Endodermal cell (in vitro differentiated cells): Measurements from ENCODE around the gene CCNI. TPM values are rescaled to one million over a fixed set of nuclear protein-coding genes. Genes with fewer than 3 reads are reported as not detected.
A peak's percentile ranks its signal among the peaks of the same experiment; 100 is the strongest.

Source experiments
- DNase-seq: peaks from one replicate; pipeline ENCODE4 v3.0.0-alpha.2; 2017
- H3K27ac ChIP-seq: 2 replicates; pipeline ENCODE4 v1.5.1; 2013; ENCODE audit warnings: mild to moderate bottlenecking, low read depth, low read length, moderate library complexity
- H3K27me3 ChIP-seq: 2 replicates; pipeline ENCODE4 v1.6.1; 2013; ENCODE audit warnings: mild to moderate bottlenecking, low read length, moderate library complexity; ENCODE audit not compliant: insufficient read depth, control insufficient read depth, poor library complexity, severe bottlenecking
- H3K36me3 ChIP-seq: 2 replicates; pipeline ENCODE4 v1.7.0; 2013; ENCODE audit warnings: mild to moderate bottlenecking, low read length, moderate library complexity; ENCODE audit not compliant: control insufficient read depth, insufficient read depth
- H3K4me1 ChIP-seq: one replicate; pipeline ENCODE4 v1.7.0; 2013; ENCODE audit warnings: low read length; ENCODE audit not compliant: control insufficient read depth, insufficient read depth
- H3K4me3 ChIP-seq: 2 replicates; pipeline ENCODE4 v1.5.1; 2013; ENCODE audit warnings: mild to moderate bottlenecking, low read length, moderate library complexity
- H3K9ac ChIP-seq: 2 replicates; pipeline ENCODE4 v1.6.1; 2013; ENCODE audit warnings: mild to moderate bottlenecking, low read length, moderate library complexity; ENCODE audit not compliant: poor library complexity, severe bottlenecking; ENCODE audit errors: extremely low read depth
- H3K9me3 ChIP-seq: 2 replicates; pipeline ENCODE4 v1.6.1; 2013; ENCODE audit warnings: mild to moderate bottlenecking, low read length, moderate library complexity; ENCODE audit not compliant: control insufficient read depth
- H3K27ac Mint-ChIP-seq: 2 replicates; pipeline ENCODE4 v1.8.0; 2020; ENCODE audit warnings: mixed read lengths
- H3K27me3 Mint-ChIP-seq: 2 replicates; pipeline ENCODE4 v1.8.0; 2021; ENCODE audit warnings: mild to moderate bottlenecking, mixed read lengths; ENCODE audit not compliant: insufficient read depth
- H3K36me3 Mint-ChIP-seq: 2 replicates; pipeline ENCODE4 v1.8.0; 2020; ENCODE audit warnings: low read depth, mixed read lengths
- H3K4me1 Mint-ChIP-seq: 2 replicates; pipeline ENCODE4 v1.8.0; 2020; ENCODE audit warnings: mixed read lengths
- H3K4me3 Mint-ChIP-seq: 2 replicates; pipeline ENCODE4 v1.8.0; 2020; ENCODE audit warnings: mild to moderate bottlenecking, moderate library complexity, mixed read lengths
- H3K9me3 Mint-ChIP-seq: 2 replicates; pipeline ENCODE4 v1.8.0; 2020; ENCODE audit warnings: mild to moderate bottlenecking, mixed read lengths
- CTCF ChIP-seq: fragments of 200-600 bp; sonication (generic); conservative IDR thresholded peaks from 2 replicates; pipeline ENCODE4 v1.5.0; 2021; ENCODE audit warnings: antibody characterized with exemption, mild to moderate bottlenecking
- WGBS, 2 experiments: methylation state at CpG; one replicate each; pipeline versions ENCODE4 v1.1.5 to v1.1.7; 2013; ENCODE audit warnings: missing lambda C conversion rate in 2 of 2, mixed read lengths in 1 of 2; ENCODE audit not compliant: insufficient coverage in 1 of 2, insufficient read length in 1 of 2; 5-methylcytosine and 5-hydroxymethylcytosine counted together
- total RNA-seq, 2 donors: library from RNA; stranded (reverse); fragmentation: NEBNext Ultra II Directional in 1 of 2; extraction: Animal tissue kit (Norgen Biotek cat#: 25700) in 1 of 2; gene quantifications; 2 replicates in 1 of 2; 3 replicates in 1 of 2; pipeline ENCODE4 v1.2.1, GENCODE V29; 2021

Gene CCNI
- total RNA-seq, 2 donors from 2014 or later, result 283 to 302 TPM

DNA sequence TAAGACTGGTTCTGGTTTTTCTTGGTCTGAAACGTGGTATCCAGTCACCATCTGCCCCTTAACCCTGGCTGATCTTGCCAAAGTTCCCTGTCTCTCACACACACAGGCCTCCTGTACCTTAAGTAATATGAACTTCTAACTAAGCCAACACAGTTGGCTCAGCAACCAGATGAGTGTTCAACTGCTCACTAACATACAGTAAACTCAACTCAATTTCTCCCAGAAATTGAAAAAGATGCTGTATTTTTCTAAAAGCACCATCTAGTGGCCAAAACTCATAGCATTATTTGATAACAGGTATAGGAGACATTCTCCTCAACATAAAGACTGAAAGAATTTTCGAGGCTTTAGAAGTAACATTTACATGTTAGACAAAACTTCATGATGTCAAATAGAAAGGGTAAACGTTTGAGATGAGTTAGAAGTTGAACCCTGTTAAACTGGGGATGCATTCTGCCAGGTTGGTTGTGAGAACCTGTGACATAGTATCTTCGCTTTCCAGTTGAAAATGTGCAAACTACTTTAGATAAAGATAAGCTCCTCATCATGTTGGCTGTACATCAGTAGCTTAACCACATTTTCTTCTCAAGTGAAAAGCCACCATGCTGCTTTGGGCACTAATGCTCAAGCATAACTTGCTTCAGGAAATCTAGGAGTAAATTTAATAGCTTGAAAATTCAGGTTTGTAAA lies 31.2 kb downstream of the CCNI start:
- H3K9me3 ChIP-seq, result no peaks in the 10 kb centered on the region
- Mint-ChIP-seq H3K4me1 (peaks cover 8% of the 10 kb centered on the region), H3K27ac (peak overlapping the region; percentile 1), H3K9me3 (no peaks in the 10 kb centered on the region), H3K4me3 (no peak overlapping the region), H3K36me3 (peaks cover 25% of the 10 kb centered on the region), H3K27me3 (no peaks in the 10 kb centered on the region)
- H3K27me3 ChIP-seq, result no peaks in the 10 kb centered on the region
- no peak overlapping the region for H3K4me3 ChIP-seq
- H3K4me1 ChIP-seq, result no peaks in the 10 kb centered on the region
- 67 to 72% methylated on average over 2 to 4 of the region's 4 CpGs for WGBS, 2 experiments
- H3K27ac ChIP-seq, result no peak overlapping the region
- peaks cover 39% of the 10 kb centered on the region for H3K36me3 ChIP-seq
- TF ChIP-seq CTCF, result peak; percentile 79
- H3K9ac ChIP-seq, result no peak overlapping the region
- no peak for DNase-seq

DNA sequence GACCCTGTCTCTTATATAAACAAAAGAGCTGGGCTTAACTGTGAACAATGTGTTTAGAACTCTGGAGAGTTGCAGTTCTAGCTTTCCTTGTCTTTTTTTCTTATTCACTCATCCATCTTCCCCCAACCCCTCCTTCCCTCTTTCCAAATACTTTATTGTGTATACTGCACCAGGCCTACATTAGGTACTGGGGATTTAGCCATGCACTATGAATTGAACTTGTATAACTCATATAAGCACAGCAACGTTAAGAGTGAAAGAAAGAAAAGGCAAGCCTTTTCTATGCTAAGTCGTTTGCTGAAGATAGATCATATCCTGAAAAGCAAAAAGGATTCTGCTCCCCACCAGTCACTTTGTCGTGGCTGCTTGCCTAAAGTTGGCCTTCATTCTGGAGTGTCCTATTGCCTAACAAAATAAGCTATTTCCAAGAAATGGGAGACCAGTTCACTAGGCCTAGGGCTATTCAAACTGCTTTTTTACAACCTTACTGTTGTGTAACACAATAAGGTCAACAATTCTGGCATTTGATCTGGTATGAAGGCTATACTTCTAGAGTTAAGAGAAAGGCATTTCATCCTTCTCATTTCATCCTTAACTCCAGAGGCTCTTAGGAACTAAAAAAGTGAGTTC lies 32.2 kb downstream of the CCNI start:
- no peak overlapping the region for H3K9ac ChIP-seq
- no peaks in the 10 kb centered on the region for H3K27me3 ChIP-seq
- Mint-ChIP-seq H3K27me3 (no peaks in the 10 kb centered on the region), H3K4me1 (peaks cover 7% of the 10 kb centered on the region), H3K27ac (no peak overlapping the region), H3K36me3 (peaks cover 22% of the 10 kb centered on the region), H3K9me3 (no peaks in the 10 kb centered on the region), H3K4me3 (no peak overlapping the region)
- 92 to 96% methylated on average over 3 of the region's 3 CpGs for WGBS, 2 experiments
- H3K9me3 ChIP-seq, result no peaks in the 10 kb centered on the region
- H3K27ac ChIP-seq, result no peak overlapping the region
- DNase-seq, result no peak
- no peak for TF ChIP-seq CTCF
- H3K4me3 ChIP-seq, result no peak overlapping the region
- H3K36me3 ChIP-seq, result peaks cover 34% of the 10 kb centered on the region
- H3K4me1 ChIP-seq, result no peaks in the 10 kb centered on the region

GRCh38 chr4:77040854-77041725 lies 34.7 kb downstream of the CCNI start:
- H3K27ac ChIP-seq, result no peak overlapping the region
- no peaks in the 10 kb centered on the region for H3K4me1 ChIP-seq
- Mint-ChIP-seq H3K4me1 (peaks cover 3% of the 10 kb centered on the region), H3K27me3 (no peaks in the 10 kb centered on the region), H3K9me3 (no peaks in the 10 kb centered on the region), H3K36me3 (peaks cover 14% of the 10 kb centered on the region), H3K4me3 (no peak overlapping the region), H3K27ac (no peak overlapping the region)
- H3K9me3 ChIP-seq, result no peaks in the 10 kb centered on the region
- H3K27me3 ChIP-seq, result no peaks in the 10 kb centered on the region
- DNase-seq, result no peak
- WGBS, 2 experiments, result 90 to 100% methylated on average over 1 to 2 of the region's 2 CpGs
- no peak for TF ChIP-seq CTCF
- H3K4me3 ChIP-seq, result no peak overlapping the region
- H3K36me3 ChIP-seq, result peaks cover 34% of the 10 kb centered on the region
- no peak overlapping the region for H3K9ac ChIP-seq
